GM21737 (cell line): Measurements from ENCODE around the gene PGLYRP3.
"Not testable (repeated sequence)": the region's sequence is repeated elsewhere in the genome, so short reads cannot be mapped to it uniquely, and the experiment has no call there.

ENCODE experiments used
- ATAC-seq: cut with Tn5 transposase; IDR thresholded peaks from one replicate; pipeline ENCODE4 v1.9.1; 2021; ENCODE audit warnings: mild to moderate bottlenecking, moderate library complexity; ENCODE audit not compliant: unreplicated experiment

PGLYRP3 gene

GRCh38 chr1:153322568-153322967 lies 9.8 kb upstream of the PGLYRP3 start:
- no peak for ATAC-seq

GRCh38 chr1:153318145-153318544 lies 5.4 kb upstream of the PGLYRP3 start:
- ATAC-seq, result not testable (repeated sequence)

- ATAC-seq, result not testable (repeated sequence)
Observed at GRCh38 chr1:153316013-153316412, 3.3 kb upstream of the PGLYRP3 start.

GRCh38 chr1:153314388-153314787 lies 1.6 kb upstream of the PGLYRP3 start:
- not testable (repeated sequence) for ATAC-seq

- no peak for ATAC-seq
Observed at GRCh38 chr1:153313288-153313687, 536 bp upstream of the PGLYRP3 start.

GRCh38 chr1:153310526-153310925 lies 2.2 kb downstream of the PGLYRP3 start:
- ATAC-seq, result no peak

- no peak for ATAC-seq
Observed at GRCh38 chr1:153309441-153309840, 3.3 kb downstream of the PGLYRP3 start.

GRCh38 chr1:153308540-153308939 lies 4.2 kb downstream of the PGLYRP3 start:
- ATAC-seq, result no peak

- no peak for ATAC-seq
Observed at GRCh38 chr1:153307221-153307600, 5.5 kb downstream of the PGLYRP3 start.

GRCh38 chr1:153306303-153307220 lies 6.2 kb downstream of the PGLYRP3 start:
- ATAC-seq, result no peak

GRCh38 chr1:153305682-153306081 lies 7.1 kb downstream of the PGLYRP3 start:
- no peak for ATAC-seq

- ATAC-seq, result no peak
Observed at GRCh38 chr1:153302308-153302707, 10.4 kb downstream of the PGLYRP3 start.

- ATAC-seq, result no peak
Observed at GRCh38 chr1:153293851-153294250, 18.9 kb downstream of the PGLYRP3 start.

GRCh38 chr1:153293480-153293775 lies 19.3 kb downstream of the PGLYRP3 start:
- no peak for ATAC-seq

- no peak for ATAC-seq
Observed at GRCh38 chr1:153292740-153293479, 19.8 kb downstream of the PGLYRP3 start.

- no peak for ATAC-seq
Observed at GRCh38 chr1:153292185-153292584, 20.6 kb downstream of the PGLYRP3 start.

- no peak for ATAC-seq
Observed at GRCh38 chr1:153291514-153291913, 21.2 kb downstream of the PGLYRP3 start.

GRCh38 chr1:153288634-153289275 lies 24.0 kb downstream of the PGLYRP3 start:
- no peak for ATAC-seq

GRCh38 chr1:153277852-153278251 lies 34.9 kb downstream of the PGLYRP3 start:
- peak; percentile 71 for ATAC-seq

- no peak for ATAC-seq
Observed at GRCh38 chr1:153272186-153272585, 40.6 kb downstream of the PGLYRP3 start.

- ATAC-seq, result no peak
Observed at GRCh38 chr1:153271711-153272110, 41.0 kb downstream of the PGLYRP3 start.

- no peak for ATAC-seq
Observed at GRCh38 chr1:153265457-153265856, 47.3 kb downstream of the PGLYRP3 start.
